HepG2 (cell line): ENCODE measurements around the gene KRTAP5-10. TPM values are rescaled to one million over a fixed set of nuclear protein-coding genes. Genes with fewer than 3 reads are reported as not detected.

Source experiments
- AKAP8 ChIP-seq: sonication (generic); formaldehyde crosslinking; IDR thresholded peaks from 2 replicates; pipeline ENCODE4 v1.5.1; 2020; ENCODE audit warnings: mild to moderate bottlenecking, missing genetic modification reagents
- ARID4A ChIP-seq: sonication (generic); formaldehyde crosslinking; IDR thresholded peaks from 2 replicates; pipeline ENCODE4 v1.5.0; 2020; ENCODE audit warnings: mild to moderate bottlenecking, missing genetic modification reagents, borderline replicate concordance
- CERS6 ChIP-seq: sonication (generic); formaldehyde crosslinking; IDR thresholded peaks from 2 replicates; pipeline ENCODE4 v1.5.0; 2020; ENCODE audit warnings: missing genetic modification reagents
- DDIT3 ChIP-seq: sonication (generic); formaldehyde crosslinking; IDR thresholded peaks from 2 replicates; pipeline ENCODE4 v1.4.0; 2020; ENCODE audit warnings: mild to moderate bottlenecking, missing genetic modification reagents
- DRAP1 ChIP-seq: IDR thresholded peaks from 2 replicates; pipeline ENCODE4 v1.6.1; 2016; ENCODE audit warnings: missing genetic modification reagents, missing compliant biosample characterization
- FOXK1 ChIP-seq: sonication (generic); formaldehyde crosslinking; IDR thresholded peaks from 2 replicates; pipeline ENCODE4 v1.4.0; 2020; ENCODE audit warnings: low read depth, missing genetic modification reagents, borderline replicate concordance
- GMEB2 ChIP-seq: IDR thresholded peaks from 2 replicates; pipeline ENCODE4 v1.6.1; 2016; ENCODE audit warnings: missing biosample characterization, missing genetic modification reagents, low read depth
- HDAC2 ChIP-seq: sonication (generic); formaldehyde crosslinking; IDR thresholded peaks from 2 replicates; pipeline ENCODE4 v1.4.0; 2020; ENCODE audit warnings: missing genetic modification reagents
- MIXL1 ChIP-seq: IDR thresholded peaks from 2 replicates; pipeline ENCODE4 v1.6.1; 2016
- NFATC3 ChIP-seq: sonication (generic); formaldehyde crosslinking; IDR thresholded peaks from 2 replicates; pipeline ENCODE4 v1.5.1; 2020; ENCODE audit warnings: mild to moderate bottlenecking, missing genetic modification reagents
- NR1H2 ChIP-seq: sonication (generic); formaldehyde crosslinking; IDR thresholded peaks from 2 replicates; pipeline ENCODE4 v1.8.1; 2022; ENCODE audit warnings: low read depth, missing genetic modification reagents, borderline replicate concordance
- SOX13 ChIP-seq, 3 experiments: fragments of 450-650 bp in 1 of 3; sonication (generic) in 1 of 3; formaldehyde crosslinking in 1 of 3; IDR thresholded peaks in 2 of 3; conservative IDR thresholded peaks in 1 of 3; 2 replicates each; pipeline versions ENCODE4 v1.5.0 to v1.6.1; 2016 to 2020; ENCODE audit warnings: antibody characterized with exemption in 1 of 3, mild to moderate bottlenecking in 1 of 3, missing compliant biosample characterization in 1 of 3, missing genetic modification reagents in 1 of 3, moderate library complexity in 1 of 3
- TBP ChIP-seq: sonication (generic); formaldehyde crosslinking; IDR thresholded peaks from 2 replicates; pipeline ENCODE4 v1.5.0; 2020; ENCODE audit warnings: missing genetic modification reagents
- ZBTB8A ChIP-seq: sonication (generic); formaldehyde crosslinking; IDR thresholded peaks from 2 replicates; pipeline ENCODE4 v1.4.0; 2020; ENCODE audit warnings: mild to moderate bottlenecking, low read depth, missing genetic modification reagents, borderline replicate concordance
- ZIK1 ChIP-seq: sonication (generic); formaldehyde crosslinking; IDR thresholded peaks from 2 replicates; pipeline ENCODE4 v1.5.0; 2020; ENCODE audit warnings: mild to moderate bottlenecking, low read depth, missing genetic modification reagents, borderline replicate concordance
- ZNF280B ChIP-seq: sonication (generic); formaldehyde crosslinking; IDR thresholded peaks from 2 replicates; pipeline ENCODE4 v1.5.0; 2020; ENCODE audit warnings: missing genetic modification reagents, mild to moderate bottlenecking, borderline replicate concordance
- ZNF296 ChIP-seq: sonication (generic); formaldehyde crosslinking; conservative IDR thresholded peaks from 2 replicates; pipeline ENCODE4 v1.5.0; 2020; ENCODE audit warnings: mild to moderate bottlenecking, missing genetic modification reagents
- ZNF446 ChIP-seq: sonication (generic); formaldehyde crosslinking; IDR thresholded peaks from 2 replicates; pipeline ENCODE4 v1.5.0; 2020; ENCODE audit warnings: mild to moderate bottlenecking, missing genetic modification reagents
- ZNF674 ChIP-seq: sonication (generic); formaldehyde crosslinking; IDR thresholded peaks from 2 replicates; pipeline ENCODE4 v1.5.0; 2020; ENCODE audit warnings: low read depth, mild to moderate bottlenecking, missing genetic modification reagents
- polyA plus RNA-seq, 8 experiments: library from polyadenylated mRNA; depleted of rRNA in 3 of 8; stranded (reverse) in 7 of 8; unstranded in 1 of 8; fragments of >200 nt; fragmentation: Illumina TruSeq in 4 of 8; extraction: Trizol in 4 of 8; gene quantifications; 2 replicates each; pipeline versions ENCODE4 v1.2.1 to v1.2.3, GENCODE V29; 2011 to 2016; ENCODE audit warnings: low read depth in 4 of 8, missing spikeins in 1 of 8, mixed read lengths in 1 of 8; ENCODE audit not compliant: insufficient read depth in 1 of 8
- total RNA-seq, 5 experiments: library from RNA; depleted of rRNA; stranded (reverse); fragments of >200 nt; fragmentation: Illumina TruSeq; extraction: Trizol; gene quantifications; 2 replicates each; pipeline ENCODE4 v1.2.3, GENCODE V29; 2016; ENCODE audit warnings: low read depth in 1 of 5

KRTAP5-10 gene
- total and polyA plus RNA-seq, 2 of the 13 experiments (the other 11 are each of a cell fraction or from before 2014, with no cell fraction given) = not detected

GRCh38 chr11:71580057-71581003 lies 15.0 kb downstream of the KRTAP5-10 start (continued):
- no peak for TF ChIP-seq AKAP8 (CRISPR knock-in tag)
- no peak for TF ChIP-seq ZNF446 (CRISPR knock-in tag)
- TF ChIP-seq HDAC2 (CRISPR knock-in tag) = peak; percentile 27; the same call in 1 of the 2 replicates
- TF ChIP-seq ZNF280B (CRISPR knock-in tag) = no peak
- TF ChIP-seq DDIT3 (CRISPR knock-in tag) = no peak
- no peak for TF ChIP-seq NFATC3 (CRISPR knock-in tag)
- TF ChIP-seq ZNF674 (CRISPR knock-in tag) = no peak
- TF ChIP-seq ZNF296 (CRISPR knock-in tag) = no peak
- TF ChIP-seq ZBTB8A (CRISPR knock-in tag) = no peak
- TF ChIP-seq NR1H2 (CRISPR knock-in tag) = no peak
- TF ChIP-seq FOXK1 (CRISPR knock-in tag) = no peak
- TF ChIP-seq SOX13 (IDR thresholded peaks at IDR 0.05) = no peak
- TF ChIP-seq SOX13 (CRISPR knock-in tag; conservative IDR thresholded peaks at IDR 0.05 in 1 of 2, IDR thresholded peaks at IDR 0.05 in 1 of 2) = no peak
- TF ChIP-seq ARID4A (CRISPR knock-in tag) = 0 out of 2 replicates have a peak, but pooled peaks have one; percentile 34
- TF ChIP-seq TBP (CRISPR knock-in tag) = no peak
- TF ChIP-seq MIXL1 = no peak
- TF ChIP-seq GMEB2 = no peak
- TF ChIP-seq ZIK1 = no peak
- TF ChIP-seq DRAP1 (CRISPR knock-in tag) = no peak
- no peak for TF ChIP-seq CERS6
